ENCODE results near the gene ZFYVE19.

DNA sequence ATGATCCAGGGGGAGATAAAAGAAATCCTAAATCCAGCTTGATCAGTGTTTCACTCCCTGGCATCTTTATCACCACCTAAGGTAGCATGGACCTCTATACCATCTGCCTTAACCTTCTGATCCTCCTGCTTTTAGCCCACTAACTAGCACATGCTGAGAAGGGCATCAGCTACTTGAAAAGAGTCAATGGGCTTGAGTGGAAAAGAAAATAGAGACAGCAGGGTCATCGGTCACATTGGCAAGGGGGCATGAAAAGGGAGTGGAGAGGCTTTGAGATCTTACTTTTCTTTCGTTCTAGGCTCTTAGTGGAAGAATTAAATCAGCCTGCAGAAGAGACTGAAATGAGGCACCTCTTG lies 239 bp upstream of the ZFYVE19 start:
- no peak for TF ChIP-seq MAX (IDR thresholded peaks at IDR 0.05)
- no peak for TF ChIP-seq ZBTB7A (IDR thresholded peaks at IDR 0.05; ENCODE audit: low read depth)
- TF ChIP-seq, protein P1, sequence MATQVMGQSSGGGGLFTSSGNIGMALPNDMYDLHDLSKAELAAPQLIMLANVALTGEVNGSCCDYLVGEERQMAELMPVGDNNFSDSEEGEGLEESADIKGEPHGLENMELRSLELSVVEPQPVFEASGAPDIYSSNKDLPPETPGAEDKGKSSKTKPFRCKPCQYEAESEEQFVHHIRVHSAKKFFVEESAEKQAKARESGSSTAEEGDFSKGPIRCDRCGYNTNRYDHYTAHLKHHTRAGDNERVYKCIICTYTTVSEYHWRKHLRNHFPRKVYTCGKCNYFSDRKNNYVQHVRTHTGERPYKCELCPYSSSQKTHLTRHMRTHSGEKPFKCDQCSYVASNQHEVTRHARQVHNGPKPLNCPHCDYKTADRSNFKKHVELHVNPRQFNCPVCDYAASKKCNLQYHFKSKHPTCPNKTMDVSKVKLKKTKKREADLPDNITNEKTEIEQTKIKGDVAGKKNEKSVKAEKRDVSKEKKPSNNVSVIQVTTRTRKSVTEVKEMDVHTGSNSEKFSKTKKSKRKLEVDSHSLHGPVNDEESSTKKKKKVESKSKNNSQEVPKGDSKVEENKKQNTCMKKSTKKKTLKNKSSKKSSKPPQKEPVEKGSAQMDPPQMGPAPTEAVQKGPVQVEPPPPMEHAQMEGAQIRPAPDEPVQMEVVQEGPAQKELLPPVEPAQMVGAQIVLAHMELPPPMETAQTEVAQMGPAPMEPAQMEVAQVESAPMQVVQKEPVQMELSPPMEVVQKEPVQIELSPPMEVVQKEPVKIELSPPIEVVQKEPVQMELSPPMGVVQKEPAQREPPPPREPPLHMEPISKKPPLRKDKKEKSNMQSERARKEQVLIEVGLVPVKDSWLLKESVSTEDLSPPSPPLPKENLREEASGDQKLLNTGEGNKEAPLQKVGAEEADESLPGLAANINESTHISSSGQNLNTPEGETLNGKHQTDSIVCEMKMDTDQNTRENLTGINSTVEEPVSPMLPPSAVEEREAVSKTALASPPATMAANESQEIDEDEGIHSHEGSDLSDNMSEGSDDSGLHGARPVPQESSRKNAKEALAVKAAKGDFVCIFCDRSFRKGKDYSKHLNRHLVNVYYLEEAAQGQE (IDR thresholded peaks at IDR 0.05; ENCODE audit: low read depth), result no peak
- no peak for TF ChIP-seq RAD21 (IDR thresholded peaks at IDR 0.05; ENCODE audit: low read depth)
- TF ChIP-seq TCF12 (IDR thresholded peaks at IDR 0.05; ENCODE audit: low read depth), result no peak

All from Ishikawa (cell line).